ENCODE measurements around the gene CENPQ.
"Not testable (repeated sequence)": the region's sequence is repeated elsewhere in the genome, so short reads cannot be mapped to it uniquely, and the experiment has no call there.

Gene CENPQ, protein sequence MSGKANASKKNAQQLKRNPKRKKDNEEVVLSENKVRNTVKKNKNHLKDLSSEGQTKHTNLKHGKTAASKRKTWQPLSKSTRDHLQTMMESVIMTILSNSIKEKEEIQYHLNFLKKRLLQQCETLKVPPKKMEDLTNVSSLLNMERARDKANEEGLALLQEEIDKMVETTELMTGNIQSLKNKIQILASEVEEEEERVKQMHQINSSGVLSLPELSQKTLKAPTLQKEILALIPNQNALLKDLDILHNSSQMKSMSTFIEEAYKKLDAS

DNA sequence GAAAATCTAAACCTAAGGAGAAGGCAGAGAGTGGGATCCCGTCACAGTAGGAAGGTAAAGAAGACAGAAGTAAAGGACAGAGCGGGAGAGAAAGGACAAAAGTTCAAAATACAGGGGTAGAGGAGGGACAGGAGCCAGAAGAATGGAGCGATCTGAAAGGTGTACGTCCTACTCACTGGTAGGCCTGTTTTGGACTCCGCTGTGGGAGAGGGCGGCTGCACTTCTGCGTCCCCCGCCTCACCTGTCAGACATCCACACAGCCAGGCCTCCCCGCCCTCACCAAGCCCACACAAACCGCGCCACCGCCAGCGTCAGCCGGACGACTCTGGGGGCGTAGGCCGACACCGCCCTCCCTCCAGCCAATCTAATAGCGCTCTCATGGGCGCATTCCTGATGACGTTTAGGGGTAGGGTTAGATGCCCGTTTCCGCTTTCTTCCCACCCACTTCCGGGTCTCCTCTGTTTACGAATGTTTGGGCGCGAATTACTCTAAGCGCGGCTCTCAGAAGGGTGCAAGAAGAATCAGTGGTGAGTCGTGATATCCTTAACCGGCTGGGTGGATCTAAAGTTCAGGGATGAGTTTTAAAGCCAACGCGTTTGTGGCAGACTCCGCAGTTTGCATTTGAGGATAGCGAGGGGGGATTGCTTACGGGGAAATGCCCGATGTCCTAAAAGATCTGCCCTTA is at the start of gene CENPQ, which contains the start of gene MMUT:
Gene CENPQ, plus strand, starts transcription at position 444 of the 685 bp plus-strand sequence. CDS start 6,807 bp downstream, outside the sequence.
Gene MMUT, minus strand, starts transcription at position 327 of the 685 bp plus-strand sequence. CDS start 3,787 bp downstream, outside the sequence.
- TF ChIP-seq POLR2A (IDR thresholded peaks at IDR 0.05; ENCODE audit: low read length): peak; percentile 96
- no peak for TF ChIP-seq GATA1 (IDR thresholded peaks at IDR 0.05; ENCODE audit: low read depth, low read length)
- DNase-seq: peak; percentile 98

DNA sequence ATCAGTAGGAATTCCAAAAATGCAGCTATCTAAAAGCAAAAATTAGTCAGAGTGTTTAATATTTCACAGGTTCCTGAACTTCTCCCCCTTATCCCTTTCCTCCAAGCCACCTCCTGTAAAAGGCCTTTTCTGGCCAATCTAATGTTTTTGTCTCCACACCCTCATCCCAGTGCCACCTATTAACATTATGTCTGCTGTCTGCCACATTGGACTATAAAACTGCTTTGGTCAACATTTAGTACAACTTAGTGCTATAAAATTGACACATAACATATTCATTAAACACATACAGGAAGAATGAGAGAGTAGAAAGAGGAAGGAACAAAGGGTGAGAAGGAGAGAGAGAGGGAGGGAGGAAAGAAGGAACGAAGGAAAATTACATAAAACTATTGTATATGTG is 47.8 kb upstream of the CENPQ start:
- no peak for TF ChIP-seq POLR2A (IDR thresholded peaks at IDR 0.05; ENCODE audit: low read length)
- no peak for TF ChIP-seq GATA1 (IDR thresholded peaks at IDR 0.05; ENCODE audit: low read depth, low read length)
- no peak for DNase-seq

DNA sequence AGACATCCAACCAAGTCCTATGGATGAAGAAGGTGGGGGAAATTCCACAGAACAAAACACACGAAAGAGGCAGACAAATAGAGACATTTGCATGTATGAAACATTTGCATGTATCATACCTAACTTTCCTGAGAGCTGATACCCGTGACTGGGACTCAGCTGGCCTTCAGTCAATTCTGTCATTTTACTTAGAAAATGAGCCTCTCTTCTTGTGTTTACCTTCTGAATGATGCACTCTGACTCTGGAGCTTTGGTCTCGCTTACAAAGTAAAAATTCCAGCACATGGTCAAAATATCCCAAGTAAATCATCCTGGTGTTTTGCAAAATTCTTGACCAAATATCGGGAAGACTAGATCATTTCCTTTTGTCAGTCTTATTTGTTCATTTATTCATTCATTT is 47.0 kb upstream of the CENPQ start:
- no peak for TF ChIP-seq GATA1 (IDR thresholded peaks at IDR 0.05; ENCODE audit: low read depth, low read length)
- TF ChIP-seq POLR2A (IDR thresholded peaks at IDR 0.05; ENCODE audit: low read length): no peak
- no peak for DNase-seq

DNA sequence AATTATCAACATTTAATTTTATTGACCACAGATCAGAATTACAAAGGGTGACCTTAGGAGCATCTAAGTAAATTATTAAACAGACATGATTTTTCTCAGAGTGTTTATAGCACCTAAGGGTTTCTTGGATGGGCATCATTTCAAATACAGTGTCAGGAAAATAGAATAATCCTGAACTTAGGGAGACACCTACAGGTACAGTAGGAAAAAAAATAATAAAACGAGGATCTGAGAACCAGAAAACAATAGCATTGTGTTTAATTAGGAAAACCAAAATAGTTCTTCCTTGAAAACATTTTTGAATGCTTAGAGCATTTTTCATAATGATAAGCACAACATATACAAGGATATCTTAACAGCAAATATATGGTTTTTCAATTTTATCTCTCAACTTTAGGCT is 39.4 kb upstream of the CENPQ start:
- TF ChIP-seq GATA1 (IDR thresholded peaks at IDR 0.05; ENCODE audit: low read depth, low read length) (no peak), POLR2A (IDR thresholded peaks at IDR 0.05; ENCODE audit: low read length) (no peak)
- DNase-seq: no peak

DNA sequence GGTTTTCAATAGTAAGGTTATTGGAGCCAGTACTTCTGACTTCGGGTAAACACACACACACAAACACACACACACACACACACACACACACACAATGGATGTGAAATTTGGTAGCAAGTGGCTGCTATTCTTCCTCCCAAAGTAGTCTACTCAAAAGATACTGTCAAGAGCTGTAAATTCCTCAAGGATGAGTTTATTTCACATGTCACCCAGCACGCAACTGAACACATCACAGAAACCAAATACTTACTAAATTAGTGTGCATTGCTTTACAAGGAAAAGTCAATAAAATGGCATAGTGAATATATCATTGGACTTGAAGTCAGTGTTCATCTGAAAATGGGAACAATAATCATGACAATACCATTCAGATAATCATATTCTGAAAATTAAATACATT is 33.0 kb upstream of the CENPQ start:
- TF ChIP-seq POLR2A (IDR thresholded peaks at IDR 0.05; ENCODE audit: low read length): no peak
- no peak for TF ChIP-seq GATA1 (IDR thresholded peaks at IDR 0.05; ENCODE audit: low read depth, low read length)
- DNase-seq: no peak

DNA sequence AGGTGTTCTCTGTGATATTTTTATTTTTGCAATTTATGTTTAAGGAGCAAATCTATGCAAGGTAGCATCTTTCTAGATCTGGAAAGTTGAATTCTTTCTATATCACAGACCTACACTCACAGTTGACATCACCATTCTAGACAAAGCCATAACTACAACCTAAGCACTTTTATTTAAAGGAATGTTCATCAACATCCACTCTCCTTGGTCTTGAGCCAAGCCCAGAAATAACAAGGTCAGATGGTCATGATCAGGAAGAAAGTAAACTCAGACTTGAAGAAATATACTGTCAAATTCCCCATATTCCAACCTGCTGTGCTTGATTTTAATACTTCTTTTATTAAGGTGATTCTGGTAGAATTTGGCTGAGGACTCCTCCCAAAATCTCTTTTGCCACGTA is 32.3 kb upstream of the CENPQ start:
- DNase-seq: no peak
- TF ChIP-seq GATA1 (IDR thresholded peaks at IDR 0.05; ENCODE audit: low read depth, low read length): no peak
- no peak for TF ChIP-seq POLR2A (IDR thresholded peaks at IDR 0.05; ENCODE audit: low read length)

DNA sequence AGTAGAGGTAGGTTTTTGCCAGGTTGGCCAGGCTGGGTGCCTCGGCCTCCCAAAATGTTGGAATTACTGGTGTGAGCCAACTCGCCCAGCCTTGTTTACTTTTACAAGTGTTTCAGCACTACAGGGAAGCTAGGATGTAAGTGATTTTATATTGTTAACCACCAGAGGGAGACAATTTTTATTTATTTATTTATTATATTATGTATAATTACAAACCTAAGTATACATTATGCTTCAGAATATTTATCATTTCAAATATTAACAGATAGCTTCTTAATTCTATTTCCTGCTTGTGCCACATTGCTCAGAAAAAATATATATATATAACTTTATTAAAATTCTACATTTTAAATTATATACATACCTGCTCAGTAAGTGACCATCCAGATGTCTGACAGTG is 9.9 kb upstream of the CENPQ start:
- no peak for TF ChIP-seq POLR2A (IDR thresholded peaks at IDR 0.05; ENCODE audit: low read length)
- no peak for TF ChIP-seq GATA1 (IDR thresholded peaks at IDR 0.05; ENCODE audit: low read depth, low read length)

DNA sequence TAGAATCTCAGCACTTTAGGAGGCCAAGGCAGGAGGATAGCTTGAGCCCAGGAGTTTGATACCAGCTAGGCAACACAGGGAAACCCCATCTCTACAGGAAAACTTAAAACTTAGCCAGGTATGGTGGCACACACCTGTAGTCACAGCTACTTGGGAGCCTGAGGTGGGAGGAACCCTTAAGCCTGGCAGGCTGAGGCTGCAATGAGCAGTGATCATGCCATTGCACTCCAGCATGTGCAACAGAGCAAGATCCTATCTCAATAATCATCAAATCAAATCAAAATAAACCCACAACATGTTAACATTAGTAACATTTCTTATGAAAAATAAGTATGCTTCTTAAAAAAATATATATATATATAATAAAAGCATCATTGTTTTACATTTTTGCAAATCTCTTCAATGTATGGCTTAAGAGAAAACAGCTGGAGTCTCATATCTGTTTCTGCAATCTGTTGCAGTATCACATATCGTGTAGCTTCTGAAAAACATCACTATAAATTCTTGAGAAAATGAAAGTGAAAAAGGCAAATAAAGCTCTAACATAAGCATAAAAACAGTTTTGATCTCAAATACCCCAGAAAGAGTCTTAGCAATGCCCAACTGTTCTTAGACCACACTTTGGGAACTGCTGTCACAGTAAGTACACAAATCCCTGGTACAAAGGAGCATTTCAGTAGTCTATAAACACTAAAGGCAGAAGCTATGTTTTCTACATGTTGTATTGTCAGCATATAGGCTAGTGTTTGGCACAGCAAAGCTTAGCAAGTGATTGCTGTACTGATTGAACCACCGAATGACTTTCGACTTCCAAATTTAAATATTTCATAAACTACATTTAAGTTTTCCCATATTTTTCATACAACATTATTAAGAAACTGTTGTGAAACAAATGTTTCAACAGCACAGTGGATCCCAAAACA is 8.1 kb upstream of the CENPQ start:
- TF ChIP-seq GATA1 (IDR thresholded peaks at IDR 0.05; ENCODE audit: low read depth, low read length): no peak
- no peak for TF ChIP-seq POLR2A (IDR thresholded peaks at IDR 0.05; ENCODE audit: low read length)
- no peak for DNase-seq

More for the DNA sequence above, 9.9 kb upstream of the CENPQ start:
- peak in 1 of 2 experiments; percentile 14 for DNase-seq

DNA sequence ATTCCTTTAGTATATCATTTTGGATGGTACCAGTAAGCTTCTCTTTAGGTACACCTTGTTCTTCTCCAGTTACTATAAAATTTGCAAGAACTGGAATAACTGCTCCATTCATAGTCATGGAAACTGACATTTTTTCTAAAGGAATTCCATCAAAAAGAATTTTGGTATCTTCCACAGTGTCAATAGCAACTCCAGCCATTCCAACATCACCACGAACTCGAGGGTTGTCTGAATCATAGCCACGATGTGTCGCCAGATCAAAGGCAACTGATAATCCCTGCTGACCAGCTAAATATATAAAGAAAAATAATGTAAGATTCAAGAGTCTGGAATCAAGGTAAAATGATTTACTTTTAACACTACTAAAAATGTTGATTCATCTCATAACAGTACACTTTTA is 5.4 kb upstream of the CENPQ start:
- no peak for DNase-seq
- TF ChIP-seq GATA1 (IDR thresholded peaks at IDR 0.05; ENCODE audit: low read depth, low read length) (no peak), POLR2A (IDR thresholded peaks at IDR 0.05; ENCODE audit: low read length) (no peak)

DNA sequence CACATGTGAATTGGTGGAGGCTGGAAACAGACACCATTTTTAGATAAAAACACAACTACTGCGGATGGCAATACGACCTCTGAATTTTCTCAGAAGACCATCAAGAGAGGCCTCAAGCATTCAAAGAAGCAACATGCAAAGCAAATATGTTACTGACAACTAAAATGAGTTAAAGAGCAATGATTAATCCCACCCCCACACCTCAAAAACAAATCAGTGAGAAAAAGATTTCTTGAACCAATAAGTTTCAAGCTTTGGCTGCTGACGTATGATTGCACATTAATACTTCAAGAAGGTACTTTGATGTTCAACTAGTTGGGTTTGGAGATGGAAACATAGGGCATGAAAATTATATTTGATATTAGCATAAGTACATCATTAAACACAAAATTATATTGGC is 1.1 kb upstream of the CENPQ start:
- DNase-seq: peak in 1 of 2 experiments; percentile 59
- no peak for TF ChIP-seq POLR2A (IDR thresholded peaks at IDR 0.05; ENCODE audit: low read length)
- TF ChIP-seq GATA1 (IDR thresholded peaks at IDR 0.05; ENCODE audit: low read depth, low read length): no peak

DNA sequence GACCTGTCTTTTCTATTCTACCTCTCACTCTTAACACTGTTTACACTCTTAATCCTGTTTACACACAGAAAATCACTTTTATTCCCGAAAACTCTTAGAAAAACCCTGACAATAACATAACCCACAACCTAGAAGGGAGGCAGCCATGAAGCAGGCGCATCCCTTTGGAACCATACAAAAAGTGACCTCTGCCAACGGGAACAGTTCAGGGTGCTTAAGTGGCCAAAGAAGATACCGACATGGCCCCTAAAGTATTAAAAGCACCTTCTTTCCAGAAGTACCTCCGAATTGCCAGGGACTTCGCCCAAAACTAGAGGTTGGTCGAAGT is 607 bp upstream of the CENPQ start:
- peak; percentile 57 to 78 for DNase-seq
- TF ChIP-seq GATA1 (IDR thresholded peaks at IDR 0.05; ENCODE audit: low read depth, low read length): no peak
- no peak for TF ChIP-seq POLR2A (IDR thresholded peaks at IDR 0.05; ENCODE audit: low read length)

DNA sequence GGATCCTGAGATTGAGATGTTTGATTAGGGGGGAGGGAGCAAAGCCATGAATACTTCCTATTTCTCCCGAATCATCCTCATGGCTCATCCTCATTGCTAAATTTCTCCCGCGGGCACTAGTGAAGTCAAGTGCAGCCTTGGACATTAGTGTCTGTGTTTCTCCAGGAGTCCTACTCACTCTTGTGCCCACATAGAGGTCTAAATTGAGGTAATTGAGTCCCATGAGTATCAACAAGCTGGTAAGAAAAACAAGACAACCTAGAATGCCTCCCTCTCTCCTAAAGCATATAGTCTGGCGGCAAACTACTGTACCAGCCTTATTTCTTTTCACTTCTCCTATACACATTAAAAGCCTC is 420 bp downstream of the CENPQ start:
- TF ChIP-seq GATA1 (IDR thresholded peaks at IDR 0.05; ENCODE audit: low read depth, low read length) (no peak), POLR2A (IDR thresholded peaks at IDR 0.05; ENCODE audit: low read length) (no peak)
- DNase-seq: no peak

DNA sequence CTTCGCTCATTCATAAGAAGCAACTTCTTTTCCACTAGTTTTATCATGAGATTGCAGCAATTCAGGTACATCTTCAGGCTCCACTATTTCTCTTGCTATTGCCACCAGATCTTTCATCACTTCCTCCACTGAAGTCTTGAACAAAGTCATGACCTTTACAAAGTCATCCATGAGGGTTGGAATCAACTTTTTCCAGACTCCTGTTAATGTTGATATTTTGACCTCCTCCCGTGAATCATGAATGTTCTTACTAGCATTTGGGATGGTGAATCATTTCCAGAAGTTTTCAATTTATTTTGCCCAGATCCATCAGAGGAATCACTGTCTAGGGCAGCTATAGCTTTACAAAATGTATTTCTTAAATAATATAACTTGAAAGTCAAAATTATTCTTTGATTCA is 1.5 kb downstream of the CENPQ start:
- DNase-seq: peak in 1 of 2 experiments; percentile 29

DNA sequence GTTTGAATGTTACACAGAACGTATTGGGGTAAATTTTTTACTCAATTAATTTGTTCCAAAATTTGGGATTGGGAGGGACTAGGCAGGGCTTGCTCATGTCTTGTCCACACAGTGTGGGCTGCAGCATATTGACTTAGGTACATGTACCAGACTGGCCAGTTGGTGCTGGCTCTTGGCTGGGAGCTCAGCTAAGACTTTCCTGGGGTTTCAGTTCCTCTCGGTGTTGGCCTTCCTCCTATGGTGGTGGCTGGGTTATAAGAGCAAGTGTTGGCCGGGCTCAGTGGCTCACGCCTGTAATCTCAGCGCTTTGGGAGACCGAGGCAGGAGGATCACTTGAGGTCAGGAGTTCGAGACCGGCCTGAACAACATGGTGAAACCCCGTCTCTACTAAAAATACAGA is 4.9 kb downstream of the CENPQ start:
- no peak for TF ChIP-seq POLR2A (IDR thresholded peaks at IDR 0.05; ENCODE audit: low read length)
- TF ChIP-seq GATA1 (IDR thresholded peaks at IDR 0.05; ENCODE audit: low read depth, low read length): no peak

More for the DNA sequence above, 1.5 kb downstream of the CENPQ start:
- no peak for TF ChIP-seq POLR2A (IDR thresholded peaks at IDR 0.05; ENCODE audit: low read length)
- TF ChIP-seq GATA1 (IDR thresholded peaks at IDR 0.05; ENCODE audit: low read depth, low read length): no peak

DNA sequence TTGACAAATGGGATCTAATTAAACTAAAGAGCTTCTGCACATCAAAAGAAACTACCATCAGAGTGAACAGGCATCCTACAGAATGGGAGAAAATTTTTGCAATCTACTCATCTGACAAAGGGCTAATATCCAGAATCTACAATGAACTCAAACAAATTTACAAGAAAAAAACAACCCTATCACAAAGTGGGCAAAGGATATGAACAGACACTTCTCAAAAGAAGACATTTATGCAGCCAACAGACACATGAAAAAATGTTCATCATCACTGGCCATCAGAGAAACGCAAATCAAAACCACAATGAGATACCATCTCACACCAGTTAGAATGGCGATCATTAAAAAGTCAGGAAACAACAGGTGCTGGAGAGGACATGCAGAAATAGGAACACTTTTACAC is 13.4 kb downstream of the CENPQ start:
- not testable (repeated sequence) for DNase-seq

More for the DNA sequence above, 4.9 kb downstream of the CENPQ start:
- no peak for DNase-seq
